Activated T-cell treated with anti-CD3 and anti-CD28 coated beads, Interleukin-2, amount 50 U/mL, for 1 hour (primary cell): ENCODE measurements around the gene HDAC9.
"Not testable (repeated sequence)": the region's sequence is repeated elsewhere in the genome, so short reads cannot be mapped to it uniquely, and the experiment has no call there.

Experiments
- DNase-seq: peaks from one replicate; pipeline ENCODE4 v3.0.0-alpha.2; 2020

The HDAC9 gene

DNA sequence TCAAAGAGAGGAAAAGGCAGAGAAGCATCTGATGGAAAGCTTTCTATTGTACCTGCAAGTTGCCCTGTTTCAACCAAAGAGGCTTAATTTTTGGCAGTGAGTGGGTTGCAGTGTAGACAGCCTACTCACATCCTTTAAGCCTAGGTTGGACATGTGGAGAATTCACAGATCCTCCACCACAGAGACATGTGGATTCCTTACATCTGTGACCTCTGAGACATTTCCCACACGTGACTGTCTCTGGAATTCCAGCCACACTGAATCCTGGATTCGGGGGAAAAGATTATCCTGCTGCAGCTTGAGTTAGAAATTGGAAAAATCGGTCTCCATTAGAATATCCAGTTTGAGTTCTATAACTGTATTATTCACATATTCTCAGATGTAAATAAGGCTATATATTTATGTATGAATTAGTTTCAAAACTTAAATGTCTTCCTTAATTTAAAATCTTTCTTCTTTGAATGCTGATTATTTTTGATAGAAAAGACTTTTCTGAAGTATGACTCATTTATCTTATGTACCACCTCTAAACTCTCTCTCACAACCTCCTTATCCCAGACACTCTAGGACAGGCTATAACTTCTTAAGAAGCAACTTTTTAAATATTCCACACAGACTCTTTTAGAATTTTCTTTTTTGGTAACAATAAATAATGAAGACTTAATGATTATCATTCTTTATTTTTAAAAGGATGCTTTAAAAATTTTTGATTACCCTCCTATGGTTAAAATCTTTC is 498.6 kb downstream of the HDAC9 start:
- no peak for DNase-seq

DNA sequence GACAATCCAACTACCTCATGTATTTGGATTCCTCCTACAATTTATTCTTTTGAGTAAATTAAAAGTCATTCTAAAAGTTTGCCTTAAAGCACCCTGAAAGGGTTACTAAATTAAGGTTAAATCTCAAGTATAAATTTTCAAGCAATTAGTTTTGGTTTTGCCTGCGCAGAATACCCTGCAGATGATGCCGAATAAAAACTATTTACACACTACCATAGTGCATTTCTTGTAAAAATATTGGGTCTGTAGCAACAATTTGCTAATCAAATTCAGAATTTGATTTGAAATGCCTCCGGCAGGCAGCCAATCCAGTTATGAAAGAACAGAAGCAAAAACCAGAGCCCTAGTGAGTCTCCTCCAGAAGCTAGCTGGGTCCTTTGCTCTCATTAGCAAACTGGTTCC is 499.7 kb downstream of the HDAC9 start:
- no peak for DNase-seq

DNA sequence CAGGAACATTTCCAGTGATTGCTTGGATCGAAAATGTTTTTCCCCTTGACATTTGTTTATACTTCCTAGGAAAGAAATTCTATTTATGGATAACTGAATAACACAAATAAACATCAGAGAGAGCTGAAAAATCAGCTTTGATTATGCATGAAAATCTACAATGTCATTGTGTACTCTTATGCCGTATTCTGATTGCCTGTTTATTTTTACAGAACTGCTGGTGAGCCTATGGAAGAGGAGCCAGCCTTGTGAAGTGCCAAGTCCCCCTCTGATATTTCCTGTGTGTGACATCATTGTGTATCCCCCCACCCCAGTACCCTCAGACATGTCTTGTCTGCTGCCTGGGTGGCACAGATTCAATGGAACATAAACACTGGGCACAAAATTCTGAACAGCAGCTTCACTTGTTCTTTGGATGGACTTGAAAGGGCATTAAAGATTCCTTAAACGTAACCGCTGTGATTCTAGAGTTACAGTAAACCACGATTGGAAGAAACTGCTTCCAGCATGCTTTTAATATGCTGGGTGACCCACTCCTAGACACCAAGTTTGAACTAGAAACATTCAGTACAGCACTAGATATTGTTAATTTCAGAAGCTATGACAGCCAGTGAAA is 500.4 kb downstream of the HDAC9 start:
- no peak for DNase-seq

DNA sequence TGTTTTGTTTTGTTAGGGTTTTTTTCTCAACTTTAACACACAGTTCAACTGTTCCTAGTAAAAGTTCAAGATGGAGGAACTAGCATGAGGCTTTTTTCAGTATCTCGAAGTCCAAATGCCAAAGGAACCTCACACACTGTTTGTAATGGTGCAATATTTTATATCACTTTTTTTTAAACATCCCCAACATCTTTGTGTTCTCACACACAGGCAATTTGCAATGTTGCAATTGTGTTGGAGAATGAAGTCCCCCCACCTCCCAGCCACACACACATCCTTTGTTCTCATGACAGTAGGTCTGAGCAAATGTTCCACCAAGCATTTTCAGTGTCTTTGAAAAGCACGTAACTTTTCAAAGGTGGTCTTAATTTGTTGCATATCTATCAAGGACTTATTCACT is 501.0 kb downstream of the HDAC9 start:
- no peak for DNase-seq

DNA sequence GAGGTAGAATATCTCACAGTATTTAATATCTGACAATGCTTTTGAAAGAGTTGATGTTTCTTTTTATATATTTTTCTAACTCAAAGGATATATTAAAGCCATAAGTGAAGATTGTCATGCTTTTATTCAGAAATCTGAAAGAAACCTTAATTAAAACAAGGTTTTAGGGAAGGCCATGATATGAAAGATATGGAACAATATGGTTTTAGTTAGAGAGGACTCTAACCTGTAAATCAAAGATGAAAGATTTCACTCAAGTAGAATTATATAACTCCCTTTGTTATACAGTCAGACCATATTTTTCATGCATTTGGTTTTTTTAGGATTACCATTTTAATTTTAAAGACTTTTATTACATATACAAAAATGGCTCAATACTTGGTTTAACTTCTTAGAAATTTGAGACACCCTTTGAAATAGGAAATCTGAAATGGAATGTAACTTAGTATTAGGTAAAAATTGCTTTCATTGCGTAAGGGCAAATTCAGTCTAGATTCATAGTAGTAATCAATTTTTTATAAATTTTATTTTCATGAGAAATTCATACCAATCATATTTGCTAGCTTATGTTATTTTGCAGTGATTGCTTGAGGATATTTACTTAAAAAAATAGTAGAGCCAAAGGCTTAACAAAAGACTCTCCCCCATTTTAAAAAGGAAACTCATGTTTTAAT is 502.1 kb downstream of the HDAC9 start:
- no peak for DNase-seq

DNA sequence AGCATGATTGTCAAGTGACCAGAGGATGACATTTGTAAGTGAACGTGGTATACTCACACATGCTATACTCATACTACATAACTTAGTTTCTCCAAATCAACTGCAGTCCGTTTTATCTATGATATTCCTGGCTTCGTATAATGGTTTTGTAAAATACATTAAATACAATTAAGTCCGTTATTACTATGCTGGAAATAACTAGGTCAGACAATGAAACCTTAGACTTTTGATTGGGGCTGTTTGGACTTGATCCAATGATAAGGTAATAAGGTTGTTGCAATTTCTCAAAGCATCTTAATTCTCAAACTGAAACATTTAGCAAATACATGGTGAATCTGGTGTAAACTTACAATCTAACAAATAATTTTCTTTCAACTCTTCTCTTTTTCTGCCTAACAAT is 504.9 kb downstream of the HDAC9 start:
- no peak for DNase-seq

DNA sequence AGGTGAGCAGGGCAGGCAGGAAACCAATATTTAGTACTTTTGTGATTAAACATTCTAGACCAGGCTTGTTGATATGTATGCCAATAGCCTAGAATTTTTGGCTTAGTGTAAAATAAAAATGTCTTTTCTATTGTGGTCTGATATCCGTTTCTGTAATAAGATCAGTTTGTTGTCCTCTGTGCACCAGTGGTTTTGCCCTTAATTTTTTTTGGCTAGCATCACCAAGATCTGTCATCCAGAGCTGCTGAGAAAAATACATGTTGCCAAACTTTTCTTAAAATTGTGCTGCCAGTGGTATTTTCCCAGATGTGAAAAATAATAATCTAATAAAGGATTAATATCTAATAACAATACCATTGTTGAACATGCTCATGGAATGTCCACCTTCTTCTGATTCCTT is 506.3 kb downstream of the HDAC9 start:
- DNase-seq: no peak

DNA sequence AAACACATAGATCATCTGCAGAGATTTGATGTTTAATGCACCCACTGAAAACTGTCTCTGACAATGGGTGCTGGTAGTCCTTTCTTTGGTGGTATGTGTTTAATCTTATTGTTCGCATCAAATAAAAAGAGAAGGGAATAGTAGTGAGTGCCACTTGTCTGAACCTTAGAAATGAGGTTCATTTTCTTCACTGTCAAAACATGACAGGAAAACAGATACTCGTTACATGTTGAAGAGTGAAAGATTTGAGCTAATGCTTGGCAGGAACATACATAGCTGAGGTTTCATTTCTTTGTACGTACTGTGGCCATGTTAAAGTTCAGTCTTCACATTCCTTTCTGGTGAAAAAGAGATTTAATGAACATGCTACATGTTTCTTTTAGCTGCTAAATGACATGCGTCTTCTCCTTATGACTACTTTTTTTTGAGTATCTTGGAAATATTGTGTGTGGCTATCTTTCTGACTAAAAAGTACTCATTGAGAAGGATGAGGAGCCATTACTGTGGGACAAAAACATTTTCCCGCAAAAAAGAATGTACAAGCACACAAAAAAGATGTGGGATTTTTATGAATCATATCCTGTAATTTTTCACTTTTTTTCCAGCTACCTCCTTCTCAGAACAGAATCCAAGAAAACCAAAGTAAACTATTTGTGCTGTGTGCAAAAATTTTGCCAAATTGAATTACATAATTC is 513.8 kb downstream of the HDAC9 start:
- DNase-seq: no peak

DNA sequence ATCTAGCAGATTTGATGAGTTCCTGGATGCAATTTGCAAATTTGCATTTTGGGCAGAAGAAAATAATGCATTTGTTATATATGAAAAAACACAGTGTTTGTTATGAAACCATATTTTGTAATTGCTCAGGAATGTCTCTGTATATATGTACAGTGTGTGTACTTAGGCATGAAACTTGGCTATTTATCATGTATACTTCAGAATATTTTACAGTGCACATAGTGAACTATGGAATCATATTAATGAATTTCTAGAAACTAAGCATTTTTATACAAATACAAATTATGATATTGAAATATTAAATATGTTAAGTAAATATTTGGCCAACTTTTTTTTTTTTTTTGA is 514.4 kb downstream of the HDAC9 start:
- no peak for DNase-seq

DNA sequence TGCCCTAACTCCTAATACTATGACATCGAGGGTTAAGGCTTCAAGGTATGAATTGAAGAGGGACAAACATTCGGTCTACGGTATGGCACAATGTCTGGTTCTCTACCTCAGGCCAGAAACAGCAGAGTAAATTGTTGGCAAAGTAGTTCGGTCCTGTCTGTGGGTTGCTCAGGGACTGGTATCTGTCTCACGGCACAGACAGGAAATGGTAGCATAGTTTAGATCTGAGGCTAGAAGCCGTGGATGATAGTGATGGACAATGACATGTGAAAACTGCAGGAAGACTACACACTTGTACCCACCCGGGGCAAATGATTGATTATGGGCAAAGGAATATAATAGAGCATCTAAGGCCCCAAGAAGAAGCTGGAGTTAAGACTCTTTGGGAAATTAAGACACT is 515.7 kb downstream of the HDAC9 start:
- DNase-seq: no peak

DNA sequence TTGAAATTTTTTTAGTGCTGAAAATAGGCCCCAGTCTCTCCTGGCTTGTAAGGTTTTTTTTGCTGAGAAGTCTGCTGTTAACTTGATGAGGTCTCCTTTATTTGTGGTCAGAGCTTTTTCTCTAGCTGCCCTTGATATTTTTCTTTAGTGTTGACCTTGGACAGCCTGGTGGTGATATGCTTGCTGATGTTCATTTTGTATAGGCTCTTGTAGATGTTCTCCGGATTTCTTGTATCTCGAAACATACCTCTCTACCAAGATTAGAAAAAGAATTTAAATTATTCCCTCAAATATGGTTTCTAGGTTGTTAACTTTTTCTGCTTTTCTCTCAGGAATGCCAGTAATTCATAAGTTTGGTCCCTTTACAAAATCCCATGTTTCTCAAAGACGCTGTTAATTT is 519.5 kb downstream of the HDAC9 start:
- no peak for DNase-seq

DNA sequence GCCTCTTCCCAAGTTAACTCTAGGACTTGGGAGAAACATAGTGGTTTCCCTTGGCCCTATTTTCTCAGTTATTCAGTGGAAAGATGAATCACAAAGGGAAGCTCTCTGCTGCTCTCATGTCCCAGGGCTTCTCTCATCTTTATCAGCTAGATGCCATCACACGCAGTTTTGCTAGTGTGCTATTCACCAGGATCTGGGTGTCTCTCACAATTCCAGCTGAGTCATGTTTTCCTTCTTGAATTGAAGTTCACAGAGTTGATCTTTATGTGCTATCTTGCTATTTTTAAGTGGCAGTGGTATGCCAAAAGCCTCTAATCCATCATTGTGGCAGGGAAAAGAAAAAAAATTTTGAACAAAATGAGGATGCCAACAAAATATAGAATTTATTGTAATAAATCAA is 520.6 kb downstream of the HDAC9 start:
- no peak for DNase-seq

DNA sequence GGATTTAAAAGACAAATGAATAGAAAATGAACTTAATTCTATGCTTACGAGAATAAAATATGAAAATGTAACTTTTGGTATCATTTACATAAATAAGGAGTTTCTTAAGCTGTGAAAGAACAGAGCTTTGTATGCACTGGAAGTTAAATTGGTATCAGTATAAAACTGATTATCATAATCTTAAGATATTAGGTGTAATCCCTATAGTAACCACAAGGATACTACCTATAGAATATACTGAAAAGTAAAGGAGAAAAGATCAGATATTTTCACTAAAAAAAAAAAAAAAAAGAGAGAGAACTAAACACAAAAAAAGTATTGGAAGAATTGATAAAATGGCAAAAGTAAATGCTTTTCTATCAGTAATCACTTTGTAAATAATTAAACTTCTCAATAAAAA is 521.8 kb downstream of the HDAC9 start:
- DNase-seq: no peak

DNA sequence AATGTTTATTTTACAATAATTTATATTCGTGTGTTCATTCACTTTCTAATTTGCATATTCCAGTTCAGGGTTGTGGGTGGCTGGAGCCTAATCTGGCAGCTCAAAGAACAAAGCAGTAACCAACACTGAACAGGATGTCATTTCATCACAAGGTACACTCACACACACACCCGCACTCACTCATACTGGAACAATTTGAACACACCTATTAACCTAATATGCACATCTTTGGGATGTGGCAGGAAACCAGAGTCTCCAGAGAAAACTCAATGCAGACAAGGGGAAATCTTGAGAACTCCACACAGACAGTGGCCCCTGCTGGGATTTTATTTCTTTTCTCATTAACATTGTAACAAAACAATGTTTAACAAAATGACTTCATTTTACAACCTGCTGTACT is 524.5 kb downstream of the HDAC9 start:
- DNase-seq: no peak

DNA sequence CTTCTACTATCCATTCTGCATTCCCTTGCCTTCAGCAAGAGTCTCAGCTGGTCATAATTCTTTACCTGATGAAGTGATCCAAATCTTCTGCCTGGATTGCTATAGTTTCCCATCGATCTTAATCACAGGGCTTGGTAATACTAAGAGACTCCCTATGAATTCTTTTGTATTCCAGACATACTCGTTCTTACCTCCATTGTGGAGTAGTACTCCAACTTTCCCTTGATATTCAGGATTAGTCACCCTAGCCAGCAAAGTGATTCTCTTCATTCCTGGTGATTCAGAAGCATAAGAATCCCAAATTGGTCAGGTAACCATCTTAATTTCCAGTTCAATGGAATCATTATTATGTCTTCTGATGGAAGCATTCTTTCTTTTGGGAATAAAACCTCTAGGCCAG is 525.2 kb downstream of the HDAC9 start:
- no peak for DNase-seq

DNA sequence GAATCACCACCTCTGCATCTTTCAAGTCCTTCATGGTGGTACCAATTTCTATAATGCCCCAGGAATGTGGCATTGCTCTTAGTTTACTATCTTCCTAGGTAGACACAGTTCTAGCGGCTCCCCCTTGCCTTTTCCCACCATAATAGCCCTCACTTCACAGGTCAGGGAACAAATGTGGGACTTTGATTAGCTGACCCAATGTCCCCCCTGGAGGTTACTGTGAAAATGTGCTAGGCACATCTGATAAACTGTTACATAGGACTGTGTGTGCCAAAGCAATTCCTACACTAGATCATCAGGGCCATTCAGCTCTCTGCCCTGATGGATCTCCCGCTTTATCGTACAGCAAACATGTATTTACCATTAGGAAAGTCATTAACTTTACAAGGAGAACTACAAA is 527.9 kb downstream of the HDAC9 start:
- DNase-seq: no peak

DNA sequence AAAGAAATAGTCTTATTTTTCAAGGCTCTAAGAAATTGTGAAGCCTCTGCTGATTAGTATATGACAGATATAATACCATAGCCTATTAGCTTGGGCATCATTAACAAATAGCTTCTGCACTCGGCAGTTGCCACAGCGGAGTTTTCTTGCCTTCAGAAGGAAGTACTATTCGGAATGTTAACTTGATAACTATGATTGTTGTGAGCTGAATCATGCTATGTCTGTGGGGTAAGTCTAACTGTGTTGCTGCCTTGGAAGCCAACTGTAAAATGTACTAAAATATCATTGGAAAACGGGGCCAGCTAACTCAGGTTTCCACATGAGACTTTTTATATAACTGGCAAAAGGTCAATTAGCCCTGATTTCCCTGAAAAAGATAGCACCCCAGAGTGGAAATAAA is 528.7 kb downstream of the HDAC9 start:
- no peak for DNase-seq

DNA sequence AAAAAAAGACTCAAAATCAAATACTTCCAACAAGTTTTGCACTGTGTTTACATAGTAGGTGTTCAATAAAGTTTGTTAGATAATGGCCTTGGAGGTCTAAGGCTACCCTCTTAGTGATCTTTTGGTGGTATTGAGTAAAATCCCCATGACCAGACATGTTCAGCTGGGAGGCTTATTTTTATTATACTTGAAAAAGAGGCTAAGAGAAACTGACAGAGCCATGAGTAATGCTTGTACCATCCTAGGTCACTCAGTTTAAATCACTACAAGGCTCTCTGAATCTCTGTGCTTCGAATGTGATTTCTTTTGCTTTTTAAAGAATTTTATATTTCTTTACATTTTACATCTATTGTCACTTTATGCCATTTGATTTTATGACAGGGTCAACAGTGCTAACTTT is 531.3 kb downstream of the HDAC9 start:
- no peak for DNase-seq

DNA sequence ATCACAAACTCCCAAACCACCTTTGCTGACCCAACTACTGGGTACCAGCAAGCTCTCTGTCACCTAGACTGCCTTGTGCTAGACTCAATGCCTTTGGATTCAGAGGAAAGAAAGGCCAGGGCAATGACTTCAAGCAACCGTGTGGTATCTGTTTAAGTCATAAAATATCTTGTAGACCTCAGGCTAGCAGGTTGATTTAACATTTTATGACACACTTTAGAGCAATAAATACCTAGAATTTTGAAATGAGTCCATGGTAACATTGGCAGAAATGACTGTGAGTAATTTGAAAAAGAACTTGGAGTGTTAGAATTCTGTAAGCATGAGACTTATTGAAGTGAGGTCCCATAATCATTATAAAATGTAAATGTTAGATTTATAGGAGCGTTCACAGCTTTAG is 534.7 kb downstream of the HDAC9 start:
- DNase-seq: no peak

DNA sequence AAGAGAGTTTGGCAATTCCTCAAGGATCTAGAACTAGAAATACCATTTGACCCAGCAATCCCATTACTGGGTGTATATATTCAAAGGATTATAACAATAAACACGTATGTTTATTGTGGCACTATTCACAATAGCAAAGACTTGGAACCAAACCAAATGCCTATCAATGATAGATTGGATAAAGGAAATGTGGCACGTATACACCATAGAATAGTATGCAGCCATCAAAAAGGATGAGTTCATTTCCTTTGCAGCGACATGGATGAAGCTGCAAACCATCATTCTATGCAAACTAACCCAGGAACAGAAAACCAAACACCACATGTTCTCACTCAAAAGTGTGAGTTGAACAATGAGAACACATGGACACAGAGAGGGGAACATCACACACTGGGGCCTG is 537.4 kb downstream of the HDAC9 start:
- DNase-seq: not testable (repeated sequence)

DNA sequence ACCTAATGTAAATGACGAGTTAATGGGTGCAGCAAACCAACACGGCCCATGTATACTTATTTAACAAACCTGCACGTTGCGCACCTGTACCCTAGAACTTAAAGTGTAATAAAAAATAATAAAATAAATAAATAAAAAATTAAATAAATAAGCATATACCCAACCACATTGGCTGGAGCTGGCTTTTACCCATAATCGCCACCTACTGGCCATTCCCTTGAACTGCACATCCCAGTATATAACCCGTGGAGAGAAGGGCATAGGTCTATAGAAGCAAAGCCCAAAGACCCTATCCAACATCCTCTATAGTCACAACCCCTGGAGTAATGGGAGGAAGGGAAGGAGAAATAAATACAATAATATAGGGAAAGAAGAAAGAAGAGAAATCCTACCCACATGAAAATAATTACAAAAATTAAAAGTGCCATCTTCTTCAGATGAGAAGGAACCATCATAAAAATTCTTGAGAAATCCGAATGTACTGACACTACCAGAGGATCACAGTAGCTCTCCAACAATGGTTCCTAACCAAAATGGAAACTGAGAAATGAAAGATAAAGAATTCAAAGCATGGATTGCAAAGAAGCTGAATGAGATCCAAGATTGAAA is 556.3 kb downstream of the HDAC9 start:
- DNase-seq: no peak
